GM18511 (cell line): Measurements from ENCODE around the gene ITPRID1.

Source experiments
- ATAC-seq: cut with Tn5 transposase; IDR thresholded peaks from one replicate; pipeline ENCODE4 v1.9.1; 2021; ENCODE audit warnings: mild to moderate bottlenecking, moderate library complexity; ENCODE audit not compliant: unreplicated experiment

The ITPRID1 gene

DNA sequence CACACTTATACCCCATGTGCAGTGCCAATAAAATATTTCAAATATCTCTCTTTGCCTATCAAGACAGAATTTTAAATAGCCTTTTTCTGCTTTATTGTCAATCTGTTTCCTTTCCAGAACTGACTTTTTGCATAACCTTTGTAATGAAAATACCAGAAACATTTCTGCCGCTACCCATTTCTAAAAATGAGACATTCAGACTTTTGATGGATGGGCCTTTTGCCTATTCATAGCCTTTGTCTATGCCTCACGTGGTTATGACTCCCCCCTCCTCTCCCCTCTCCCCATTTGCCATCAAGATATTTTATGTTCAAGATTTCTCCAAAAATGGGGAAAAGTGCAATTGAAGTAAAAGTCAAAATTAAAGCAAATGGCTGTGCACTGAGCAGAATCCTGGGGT is 179.0 kb downstream of the ITPRID1 start:
- no peak for ATAC-seq

- ATAC-seq: peak; percentile 62
These were observed 182.1 kb downstream of the ITPRID1 start for GRCh38 chr7:31695859-31696614.

DNA sequence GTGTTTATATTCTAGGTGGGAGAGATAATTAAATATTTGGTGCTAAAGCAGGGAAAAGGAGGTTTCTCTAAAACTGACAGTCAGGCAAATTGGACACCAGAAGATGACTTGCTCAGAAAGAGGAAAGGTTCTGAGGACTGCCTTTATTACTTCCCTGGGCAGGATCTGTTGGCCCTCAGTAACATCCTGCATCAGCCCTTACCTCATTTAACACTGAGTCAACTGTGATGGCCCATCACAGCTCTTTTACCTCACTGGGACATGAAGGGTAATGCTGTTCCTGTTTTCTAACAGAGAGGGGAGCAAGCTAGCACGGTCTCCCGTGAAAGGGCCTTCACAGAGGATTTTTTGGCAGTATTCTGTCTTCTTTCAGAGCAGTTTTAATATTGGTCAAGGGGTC is 185.2 kb downstream of the ITPRID1 start:
- ATAC-seq: no peak

GRCh38 chr7:31702354-31702753 is 188.5 kb downstream of the ITPRID1 start:
- ATAC-seq: no peak

- peak; percentile 78 for ATAC-seq
These were observed 191.5 kb downstream of the ITPRID1 start for GRCh38 chr7:31705377-31705776.

DNA sequence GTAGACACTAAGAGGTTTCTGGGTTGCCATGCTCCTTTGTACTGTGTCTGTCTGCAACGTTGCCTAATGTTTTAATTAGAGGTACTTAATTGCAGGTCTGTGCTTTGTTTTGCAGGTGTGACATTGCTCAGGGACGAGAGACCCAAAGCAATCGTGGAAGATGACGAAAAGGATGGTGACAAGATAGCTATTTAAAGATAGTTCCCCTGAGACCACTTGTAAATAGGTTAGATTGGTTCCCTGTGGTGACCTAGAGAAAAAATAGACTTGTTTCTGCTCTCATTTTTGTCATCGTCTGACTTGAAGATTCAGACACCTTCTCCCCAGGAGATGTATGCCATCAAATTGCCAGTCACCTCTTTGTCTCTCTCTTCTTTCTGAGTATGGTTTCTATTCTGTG is 193.2 kb downstream of the ITPRID1 start:
- peak; percentile 55 for ATAC-seq
